Kidney (tissue), 14 donors: ENCODE results near the gene PIBF1. TPM values are rescaled to one million over a fixed set of nuclear protein-coding genes. Genes with fewer than 3 reads are reported as not detected.

ENCODE experiments used
- DNase-seq, 5 donors: peaks; one replicate each; pipeline ENCODE4 v3.0.0-alpha.2; 2013 to 2020
- FAIRE-seq: peaks from 2 replicates; lab custom pipeline; 2012; peaks lifted over from hg19 to GRCh38; lab: Jason Lieb, UNC
- H3K27ac ChIP-seq, 2 donors: one replicate each; pipeline ENCODE4 v1.7.0; 2013; ENCODE audit warnings: low read depth in 2 of 2, low read length in 2 of 2, inconsistent platforms in 1 of 2
- H3K27me3 ChIP-seq: one replicate; pipeline ENCODE4 v1.7.1; 2013; ENCODE audit warnings: low read length, inconsistent platforms; ENCODE audit not compliant: control insufficient read depth, insufficient read depth
- H3K36me3 ChIP-seq, 3 donors: one replicate each; pipeline versions ENCODE4 v1.7.0 to v1.7.1; 2013; ENCODE audit warnings: low read length in 3 of 3, control low read depth in 1 of 3, inconsistent platforms in 1 of 3; ENCODE audit not compliant: insufficient read depth in 3 of 3, control insufficient read depth in 2 of 3
- H3K4me1 ChIP-seq, 3 donors: one replicate each; pipeline versions ENCODE4 v1.7.0 to v1.7.1; 2013; ENCODE audit warnings: low read length in 3 of 3, inconsistent platforms in 1 of 3, low read depth in 1 of 3; ENCODE audit not compliant: control insufficient read depth in 2 of 3, insufficient read depth in 2 of 3
- H3K4me3 ChIP-seq, 3 donors: one replicate each; pipeline versions ENCODE4 v1.7.0 to v1.8.1; 2013; ENCODE audit warnings: low read length in 3 of 3, control low read depth in 1 of 3, inconsistent platforms in 1 of 3
- H3K9ac ChIP-seq, 3 donors: one replicate each; pipeline versions ENCODE4 v1.7.0 to v1.7.1; 2013; ENCODE audit warnings: low read length in 3 of 3, control low read depth in 1 of 3, inconsistent platforms in 1 of 3
- H3K9me3 ChIP-seq, 3 donors: one replicate each; pipeline versions ENCODE4 v1.7.0 to v1.7.1; 2013; ENCODE audit warnings: low read length in 3 of 3, control low read depth in 1 of 3, inconsistent platforms in 1 of 3; ENCODE audit not compliant: control insufficient read depth in 2 of 3, insufficient read depth in 1 of 3
- CTCF ChIP-seq: IDR thresholded peaks from 3 replicates; pipeline ENCODE4 v1.5.1; 2012; ENCODE audit warnings: mild to moderate bottlenecking, moderate library complexity, borderline replicate concordance; ENCODE audit not compliant: insufficient read depth; ENCODE audit errors: extremely low read depth
- intact Hi-C: fragments of 100-400 bp; cut with DNase I; formaldehyde crosslinking; loops from one replicate; pipeline ENCODE4 v1.11.1; 2022
- polyA plus RNA-seq: library from polyadenylated mRNA; stranded (reverse); fragments of 350-450 nt; fragmentation: Illumina TruSeq; extraction: RNeasy Lipid Tissue Mini Kit (QIAGEN cat#74804); gene quantifications from one replicate; pipeline ENCODE4 v1.2.3, GENCODE V29; 2014; ENCODE audit warnings: low read depth, low replicate concordance; ENCODE audit not compliant: insufficient read depth
- total RNA-seq: library from RNA; stranded (reverse); fragmentation: NEBNext Ultra II Directional; extraction: Animal tissue kit (Norgen Biotek cat#: 25700); gene quantifications from one replicate; pipeline ENCODE4 v1.2.1, GENCODE V29; 2021
- donor health status: control.
- donor health status: control.
- donor health status: control.
- donor health status: control.
- donor health status: control.
- donor health status: DM: yes; HTN: yes; CAD: no.
- donor health status: Normal renal cell carcinoma (clear cell type).

PIBF1 gene
- total and polyA plus RNA-seq, 2 donors from 2014 or later, result 17.6 to 30.5 TPM

GRCh38 chr13:72959643-72960042 lies 177.7 kb downstream of the PIBF1 start:
- no peak overlapping the region for H3K9ac ChIP-seq
- no peak overlapping the region for H3K27ac ChIP-seq
- no peak overlapping the region for H3K4me3 ChIP-seq
- H3K36me3 ChIP-seq, result peaks cover 0 to 2% (median 0%) of the 10 kb centered on the region in 3 donors
- no peak for TF ChIP-seq CTCF
- no peaks in the 10 kb centered on the region for H3K9me3 ChIP-seq
- intact Hi-C loops, result no loop called here
- H3K27me3 ChIP-seq, result no peaks in the 10 kb centered on the region
- DNase-seq, result no peak
- peak; percentile 72 for FAIRE-seq
- H3K4me1 ChIP-seq, result no peaks in the 10 kb centered on the region

- FAIRE-seq, result no peak
Measured at GRCh38 chr13:72960114-72960513, 178.2 kb downstream of the PIBF1 start.

GRCh38 chr13:72960541-72960940 lies 178.6 kb downstream of the PIBF1 start:
- DNase-seq, result peak in 2 of 5 donors; percentile 78 to 85
- H3K27ac ChIP-seq, result no peak overlapping the region
- no peaks in the 10 kb centered on the region for H3K4me1 ChIP-seq

More at GRCh38 chr13:72960114-72960513, 178.2 kb downstream of the PIBF1 start:
- TF ChIP-seq CTCF, result no peak
- DNase-seq, result no peak
- no peak overlapping the region for H3K27ac ChIP-seq
- no peak overlapping the region for H3K4me3 ChIP-seq
- H3K36me3 ChIP-seq, result peaks cover 0 to 2% (median 0%) of the 10 kb centered on the region in 3 donors
- no peaks in the 10 kb centered on the region for H3K9me3 ChIP-seq
- no peak overlapping the region for H3K9ac ChIP-seq
- no peaks in the 10 kb centered on the region for H3K27me3 ChIP-seq
- intact Hi-C loops, result no loop called here
- no peaks in the 10 kb centered on the region for H3K4me1 ChIP-seq

More at GRCh38 chr13:72960541-72960940, 178.6 kb downstream of the PIBF1 start:
- no peak for TF ChIP-seq CTCF
- H3K9ac ChIP-seq, result no peak overlapping the region
- no peaks in the 10 kb centered on the region for H3K9me3 ChIP-seq
- H3K4me3 ChIP-seq, result no peak overlapping the region
- no peaks in the 10 kb centered on the region for H3K27me3 ChIP-seq
- FAIRE-seq, result peak; percentile 90
- peaks cover 0 to 2% (median 0%) of the 10 kb centered on the region in 3 donors for H3K36me3 ChIP-seq
- intact Hi-C loops, result no loop called here
